Glomerular endothelial cell (primary cell): ENCODE measurements around the gene MAD1L1. TPM values are rescaled to one million over a fixed set of nuclear protein-coding genes. Genes with fewer than 3 reads are reported as not detected.
"Not testable (repeated sequence)": the region's sequence is repeated elsewhere in the genome, so short reads cannot be mapped to it uniquely, and the experiment has no call there.

Source experiments
- DNase-seq: peaks from one replicate; pipeline ENCODE4 v3.0.0-alpha.2; 2011; ENCODE audit warnings: low read depth, low spot score; ENCODE audit errors: extremely low read depth
- total RNA-seq: library from RNA; depleted of rRNA; stranded (reverse); fragments of >200 nt; gene quantifications from 2 replicates; pipeline ENCODE4 v1.2.3, GENCODE V29; 2015

The MAD1L1 gene
- total RNA-seq, 1 donor from 2014 or later = 59.4 TPM

- DNase-seq = not testable (repeated sequence)
Measured at GRCh38 chr7:2162004-2162902, 70.5 kb downstream of the MAD1L1 start.

- DNase-seq = no peak
Measured at GRCh38 chr7:2159176-2159520, 73.6 kb downstream of the MAD1L1 start.

- DNase-seq = no peak
Measured at GRCh38 chr7:2158331-2159175, 74.2 kb downstream of the MAD1L1 start.

- no peak for DNase-seq
Measured at GRCh38 chr7:2157473-2158279, 75.1 kb downstream of the MAD1L1 start.

GRCh38 chr7:2156756-2157472 lies 75.8 kb downstream of the MAD1L1 start:
- no peak for DNase-seq

GRCh38 chr7:2154831-2155230 lies 77.9 kb downstream of the MAD1L1 start:
- no peak for DNase-seq

- DNase-seq = no peak
Measured at GRCh38 chr7:2154121-2154520, 78.6 kb downstream of the MAD1L1 start.

- no peak for DNase-seq
Measured at GRCh38 chr7:2152646-2153045, 80.1 kb downstream of the MAD1L1 start.

GRCh38 chr7:2151801-2152612 lies 80.7 kb downstream of the MAD1L1 start:
- DNase-seq = no peak

- DNase-seq = no peak
Measured at GRCh38 chr7:2151237-2151636, 81.5 kb downstream of the MAD1L1 start.

GRCh38 chr7:2150445-2150815 lies 82.3 kb downstream of the MAD1L1 start:
- no peak for DNase-seq

GRCh38 chr7:2149672-2150444 lies 82.9 kb downstream of the MAD1L1 start:
- no peak for DNase-seq

- DNase-seq = no peak
Measured at GRCh38 chr7:2148814-2149213, 83.9 kb downstream of the MAD1L1 start.

- DNase-seq = no peak
Measured at GRCh38 chr7:2148189-2148588, 84.6 kb downstream of the MAD1L1 start.

- no peak for DNase-seq
Measured at GRCh38 chr7:2146676-2147472, 85.9 kb downstream of the MAD1L1 start.

GRCh38 chr7:2145835-2146580 lies 86.7 kb downstream of the MAD1L1 start:
- no peak for DNase-seq

GRCh38 chr7:2144926-2145325 lies 87.8 kb downstream of the MAD1L1 start:
- DNase-seq = no peak
